22Rv1 (cell line): Measurements from ENCODE around the gene MICOS13.

ENCODE experiments used
- CTCF ChIP-seq: fragments of 450-650 bp; IDR thresholded peaks from 2 replicates; pipeline ENCODE4 v1.5.1; 2017; ENCODE audit warnings: mild to moderate bottlenecking
- ZFX ChIP-seq: fragments of 450-650 bp; IDR thresholded peaks from 2 replicates; pipeline ENCODE4 v1.6.1; 2017; ENCODE audit warnings: antibody characterized with exemption, borderline replicate concordance

- TF ChIP-seq CTCF (no peak), ZFX (no peak)
Measured at GRCh38 chr19:5642204-5642603, 38.1 kb downstream of the MICOS13 start.
